ENCODE measurements around the gene ZMYND8. TPM values are rescaled to one million over a fixed set of nuclear protein-coding genes. Genes with fewer than 3 reads are reported as not detected.

ZMYND8 gene
- total and polyA plus RNA-seq, 2 experiments from 2014 or later: 10.2 to 12.4 TPM

GRCh38 chr20:47253872-47254271, 102.6 kb downstream of the ZMYND8 start:
- DNase-seq: no peak
- Histone ChIP-seq H2AFZ (no peak overlapping the region), H3K27ac (no peak overlapping the region), H3K4me2 (ENCODE audit: unreplicated experiment) (no peak overlapping the region), H3K4me1 (ENCODE audit: insufficient read depth) (peaks cover 13% of the 10 kb centered on the region; the same call in 1 of the 2 replicates), H4K20me1 (ENCODE audit: insufficient read depth) (no peaks in the 10 kb centered on the region), H3K9me3 (ENCODE audit: low read depth) (no peaks in the 10 kb centered on the region), H3K79me2 (ENCODE audit: insufficient read depth) (peaks cover 80% of the 10 kb centered on the region), H3K9ac (no peak overlapping the region), H3F3A (ENCODE audit: insufficient read depth) (peaks cover 23% of the 10 kb centered on the region), H3K36me3 (ENCODE audit: low read depth) (no peaks in the 10 kb centered on the region), H3K27me3 (replicated peaks; ENCODE audit: insufficient read depth) (no peaks in the 10 kb centered on the region), H3K9me2 (ENCODE audit: insufficient read depth) (no peaks in the 10 kb centered on the region), H3K4me3 (no peak overlapping the region)
- WGBS, 2 experiments (ENCODE audit: low coverage in 1 of 2, low lambda C conversion rate in 2 of 2, missing lambda C conversion rate in 2 of 2): 98 to 99% methylated on average over 6 of the region's 6 CpGs
- no peak for TF ChIP-seq EZH2phosphoT487 (IDR thresholded peaks at IDR 0.05; ENCODE audit: insufficient read depth, low read depth)
- TF ChIP-seq EZH2 (IDR thresholded peaks at IDR 0.05; ENCODE audit: insufficient read depth, poor library complexity, severe bottlenecking): no peak
- in situ Hi-C loops (cut with MboI): no loop called here

DNA sequence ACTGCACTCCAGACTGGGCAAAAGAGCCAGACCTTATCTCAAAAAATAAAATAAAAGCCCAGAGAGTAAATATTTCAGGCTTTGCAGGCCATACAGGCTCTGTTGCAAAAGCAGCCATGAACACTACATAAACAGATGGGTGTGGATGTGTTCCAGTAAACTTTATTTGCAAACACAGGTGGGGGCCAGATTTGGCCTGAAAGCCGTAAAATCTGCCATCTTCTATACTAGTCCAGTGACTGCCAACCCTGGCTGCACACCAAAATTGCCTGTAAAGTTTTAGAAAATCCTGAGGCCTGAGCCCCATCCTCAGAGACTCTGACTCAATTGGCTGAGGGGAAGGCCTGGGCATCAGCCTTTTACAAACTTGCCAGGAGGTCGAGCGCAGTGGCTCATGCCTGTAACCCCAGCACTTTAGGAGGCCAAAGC, 103.6 kb downstream of the ZMYND8 start:
- H3K9ac ChIP-seq: no peak overlapping the region
- H4K20me1 ChIP-seq (ENCODE audit: insufficient read depth): no peaks in the 10 kb centered on the region
- H2AFZ ChIP-seq: no peak overlapping the region
- peaks cover 70% of the 10 kb centered on the region for H3K79me2 ChIP-seq (ENCODE audit: insufficient read depth)
- TF ChIP-seq EZH2 (IDR thresholded peaks at IDR 0.05; ENCODE audit: insufficient read depth, poor library complexity, severe bottlenecking) (no peak), EZH2phosphoT487 (IDR thresholded peaks at IDR 0.05; ENCODE audit: insufficient read depth, low read depth) (no peak)
- WGBS, 2 experiments (ENCODE audit: low coverage in 1 of 2, low lambda C conversion rate in 2 of 2, missing lambda C conversion rate in 2 of 2): 96 to 100% methylated on average over 3 of the region's 3 CpGs
- H3K9me3 ChIP-seq (ENCODE audit: low read depth): no peaks in the 10 kb centered on the region
- H3K27me3 ChIP-seq (replicated peaks; ENCODE audit: insufficient read depth): no peaks in the 10 kb centered on the region
- H3K27ac ChIP-seq: no peak overlapping the region
- in situ Hi-C loops (cut with MboI): no loop called here
- no peak overlapping the region for H3K4me3 ChIP-seq
- H3K4me1 ChIP-seq (ENCODE audit: insufficient read depth): 0 out of 2 replicates have a peak, but pooled peaks cover 5% of the 10 kb centered on the region
- no peak for DNase-seq
- H3F3A ChIP-seq (ENCODE audit: insufficient read depth): peaks cover 13% of the 10 kb centered on the region
- peaks cover 8% of the 10 kb centered on the region; the same call in 1 of the 2 replicates for H3K36me3 ChIP-seq (ENCODE audit: low read depth)
- H3K9me2 ChIP-seq (ENCODE audit: insufficient read depth): no peaks in the 10 kb centered on the region
- no peak overlapping the region for H3K4me2 ChIP-seq (ENCODE audit: unreplicated experiment)

- WGBS, 2 experiments (ENCODE audit: low coverage in 1 of 2, low lambda C conversion rate in 2 of 2, missing lambda C conversion rate in 2 of 2): 96 to 97% methylated on average over 19 of the region's 19 CpGs
- H3K27me3 ChIP-seq (replicated peaks; ENCODE audit: insufficient read depth): no peaks in the 10 kb centered on the region
- H3K9me2 ChIP-seq (ENCODE audit: insufficient read depth): no peaks in the 10 kb centered on the region
- no peak for DNase-seq
- H3F3A ChIP-seq (ENCODE audit: insufficient read depth): 0 out of 2 replicates have a peak, but pooled peaks cover under 1% of the 10 kb centered on the region
- H4K20me1 ChIP-seq (ENCODE audit: insufficient read depth): no peaks in the 10 kb centered on the region
- in situ Hi-C loops (cut with MboI): no loop called here
- no peak overlapping the region for H3K4me3 ChIP-seq
- H3K36me3 ChIP-seq (ENCODE audit: low read depth): peaks cover 10% of the 10 kb centered on the region; the same call in 1 of the 2 replicates
- H3K79me2 ChIP-seq (ENCODE audit: insufficient read depth): peaks cover 55% of the 10 kb centered on the region
- H2AFZ ChIP-seq: no peak overlapping the region
- no peaks in the 10 kb centered on the region for H3K4me1 ChIP-seq (ENCODE audit: insufficient read depth)
- no peak overlapping the region for H3K4me2 ChIP-seq (ENCODE audit: unreplicated experiment)
- no peak overlapping the region for H3K9ac ChIP-seq
- TF ChIP-seq EZH2 (IDR thresholded peaks at IDR 0.05; ENCODE audit: insufficient read depth, poor library complexity, severe bottlenecking) (no peak), EZH2phosphoT487 (IDR thresholded peaks at IDR 0.05; ENCODE audit: insufficient read depth, low read depth) (no peak)
- no peak overlapping the region for H3K27ac ChIP-seq
- no peaks in the 10 kb centered on the region for H3K9me3 ChIP-seq (ENCODE audit: low read depth)
Measured at GRCh38 chr20:47251154-47252020, 105.1 kb downstream of the ZMYND8 start.

DNA sequence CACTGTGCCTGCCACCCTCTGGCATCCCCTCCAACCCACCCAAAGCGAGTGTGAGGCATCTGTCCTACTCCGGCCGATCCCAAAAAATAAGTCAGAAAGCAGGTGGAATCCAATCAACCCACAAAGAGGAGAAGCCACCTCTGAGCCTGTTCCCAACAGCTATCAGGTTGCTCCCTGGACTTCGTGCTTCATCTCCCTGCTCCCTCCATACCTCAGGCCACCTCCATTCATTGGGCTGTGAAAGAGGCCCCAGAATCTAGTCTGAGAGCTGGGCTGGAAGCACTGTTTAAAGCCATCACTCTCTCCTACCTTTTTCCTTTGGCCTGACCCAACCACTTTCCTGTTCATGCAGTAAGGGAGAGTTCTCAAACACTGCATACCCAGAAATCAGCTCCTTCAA, 106.1 kb downstream of the ZMYND8 start:
- Histone ChIP-seq H3K9ac (no peak overlapping the region), H3K27me3 (replicated peaks; ENCODE audit: insufficient read depth) (no peaks in the 10 kb centered on the region), H2AFZ (no peak overlapping the region), H3K4me3 (no peak overlapping the region), H3K79me2 (ENCODE audit: insufficient read depth) (peaks cover 48% of the 10 kb centered on the region), H3K4me1 (ENCODE audit: insufficient read depth) (no peaks in the 10 kb centered on the region), H3K9me2 (ENCODE audit: insufficient read depth) (no peaks in the 10 kb centered on the region), H3K27ac (no peak overlapping the region), H3K4me2 (ENCODE audit: unreplicated experiment) (no peak overlapping the region), H3K36me3 (ENCODE audit: low read depth) (peaks cover 19% of the 10 kb centered on the region), H3F3A (ENCODE audit: insufficient read depth) (no peaks in the 10 kb centered on the region), H4K20me1 (ENCODE audit: insufficient read depth) (no peaks in the 10 kb centered on the region), H3K9me3 (ENCODE audit: low read depth) (no peaks in the 10 kb centered on the region)
- no peak for TF ChIP-seq EZH2 (IDR thresholded peaks at IDR 0.05; ENCODE audit: insufficient read depth, poor library complexity, severe bottlenecking)
- no peak for TF ChIP-seq EZH2phosphoT487 (IDR thresholded peaks at IDR 0.05; ENCODE audit: insufficient read depth, low read depth)
- in situ Hi-C loops (cut with MboI): no loop called here
- 89 to 91% methylated on average over 4 of the region's 4 CpGs for WGBS, 2 experiments (ENCODE audit: low coverage in 1 of 2, low lambda C conversion rate in 2 of 2, missing lambda C conversion rate in 2 of 2)
- no peak for DNase-seq

Data from GM23248 (cell line).